Central memory CD4-positive, alpha-beta T cell (primary cell): ENCODE results near the gene CCNI.
A peak's percentile ranks its signal among the peaks of the same experiment; 100 is the strongest.
"Not testable (repeated sequence)": the region's sequence is repeated elsewhere in the genome, so short reads cannot be mapped to it uniquely, and the experiment has no call there.

ENCODE experiments used
- DNase-seq: peaks from one replicate; pipeline ENCODE4 v3.0.0; 2022

The CCNI gene

GRCh38 chr4:77080806-77081205 is 5.0 kb upstream of the CCNI start:
- DNase-seq = not testable (repeated sequence)

GRCh38 chr4:77079281-77079680 is 3.5 kb upstream of the CCNI start:
- DNase-seq = no peak

- DNase-seq = no peak
These were observed 2.6 kb upstream of the CCNI start for GRCh38 chr4:77078401-77078800.

GRCh38 chr4:77076889-77077635 is 1.3 kb upstream of the CCNI start:
- no peak for DNase-seq

GRCh38 chr4:77074981-77075855 is 571 bp downstream of the CCNI start:
- peak; percentile 80 for DNase-seq

- DNase-seq = no peak
These were observed 1.4 kb downstream of the CCNI start for GRCh38 chr4:77074381-77074831.

- no peak for DNase-seq
These were observed 1.8 kb downstream of the CCNI start for GRCh38 chr4:77073981-77074380.

- DNase-seq = no peak
These were observed 2.5 kb downstream of the CCNI start for GRCh38 chr4:77073106-77073809.

- peak; percentile 49 for DNase-seq
These were observed 3.5 kb downstream of the CCNI start for GRCh38 chr4:77072195-77072753.

- DNase-seq = not testable (repeated sequence)
These were observed 6.3 kb downstream of the CCNI start for GRCh38 chr4:77069514-77069913.

GRCh38 chr4:77065382-77065781 is 10.4 kb downstream of the CCNI start:
- DNase-seq = no peak

GRCh38 chr4:77062856-77063255 is 12.9 kb downstream of the CCNI start:
- no peak for DNase-seq

GRCh38 chr4:77052352-77052751 is 23.4 kb downstream of the CCNI start:
- DNase-seq = peak; percentile 36

- no peak for DNase-seq
These were observed 24.8 kb downstream of the CCNI start for GRCh38 chr4:77050962-77051361.

- no peak for DNase-seq
These were observed 28.8 kb downstream of the CCNI start for GRCh38 chr4:77047037-77047436.

- DNase-seq = no peak
These were observed 30.3 kb downstream of the CCNI start for GRCh38 chr4:77045490-77045889.

GRCh38 chr4:77044461-77045150 is 31.2 kb downstream of the CCNI start:
- DNase-seq = peak; percentile 29

- no peak for DNase-seq
These were observed 32.2 kb downstream of the CCNI start for GRCh38 chr4:77043507-77044136.

GRCh38 chr4:77040854-77041725 is 34.7 kb downstream of the CCNI start:
- DNase-seq = no peak

GRCh38 chr4:77040270-77040669 is 35.5 kb downstream of the CCNI start:
- no peak for DNase-seq

GRCh38 chr4:77039796-77040195 is 36.0 kb downstream of the CCNI start:
- no peak for DNase-seq
